Type B pancreatic cell (in vitro differentiated cells): ENCODE results near the gene SHD. TPM values are rescaled to one million over a fixed set of nuclear protein-coding genes. Genes with fewer than 3 reads are reported as not detected.
"Not testable (repeated sequence)": the region's sequence is repeated elsewhere in the genome, so short reads cannot be mapped to it uniquely, and the experiment has no call there.

ENCODE experiments used
- DNase-seq: peaks from one replicate; pipeline ENCODE4 v3.0.0; 2021; ENCODE audit warnings: mixed read lengths; ENCODE audit not compliant: unreplicated experiment; ENCODE audit errors: extremely low spot score
- H3K27ac Mint-ChIP-seq: 2 replicates; pipeline ENCODE4 v1.8.0; 2021; ENCODE audit warnings: mild to moderate bottlenecking, mixed read lengths
- H3K27me3 Mint-ChIP-seq: 2 replicates; pipeline ENCODE4 v1.8.0; 2021; ENCODE audit warnings: mixed read lengths
- H3K36me3 Mint-ChIP-seq: 2 replicates; pipeline ENCODE4 v1.8.0; 2021; ENCODE audit warnings: mixed read lengths
- H3K4me1 Mint-ChIP-seq: one replicate; pipeline ENCODE4 v1.8.0; 2021; ENCODE audit warnings: mixed read lengths; ENCODE audit not compliant: unreplicated experiment
- H3K4me3 Mint-ChIP-seq: 2 replicates; pipeline ENCODE4 v1.8.0; 2021; ENCODE audit warnings: mild to moderate bottlenecking, mixed read lengths
- H3K9me3 Mint-ChIP-seq: 2 replicates; pipeline ENCODE4 v1.8.0; 2021; ENCODE audit warnings: mixed read lengths
- total RNA-seq: library from RNA; stranded (reverse); gene quantifications from 2 replicates; pipeline ENCODE4 v1.2.1, GENCODE V29; 2021; ENCODE audit warnings: low replicate concordance
- TF ChIP-seq, protein P1 (sequence below): fragments of 200-600 bp; sonication (generic); conservative IDR thresholded peaks from 2 replicates; pipeline ENCODE4 v1.5.0; 2021; ENCODE audit warnings: antibody characterized with exemption, mild to moderate bottlenecking

SHD gene
- total RNA-seq, 1 donor from 2014 or later: 6.1 TPM

DNA sequence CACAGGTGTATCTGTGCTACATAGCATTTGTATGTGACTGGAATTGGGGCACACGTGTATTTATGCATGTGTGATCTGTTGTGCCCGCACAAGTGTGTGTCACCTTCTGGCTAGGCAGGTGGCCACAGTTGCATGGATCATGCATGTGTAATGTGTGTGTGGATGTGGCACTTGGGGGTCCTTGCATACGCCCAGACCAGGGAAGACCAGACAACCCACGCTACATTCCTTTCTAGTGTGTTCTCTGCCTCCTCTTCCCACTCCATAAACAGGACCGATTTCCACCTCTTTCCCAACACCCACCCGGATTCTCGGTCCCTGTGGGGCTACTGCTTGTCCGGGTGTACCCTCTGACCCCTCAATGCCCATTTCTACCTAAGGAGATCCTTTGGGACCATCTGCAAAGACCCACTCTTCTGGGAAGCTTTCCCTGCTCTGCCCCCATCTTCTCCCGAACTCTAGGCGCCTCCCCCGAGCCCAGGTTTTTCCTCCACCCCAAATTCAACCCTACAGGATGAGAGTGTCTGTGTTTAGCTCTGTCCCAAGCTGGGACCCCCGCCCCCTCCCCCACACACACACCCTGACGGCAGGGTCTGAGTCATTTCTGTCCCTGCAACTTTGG is 47.3 kb downstream of the SHD start:
- H3K9me3 Mint-ChIP-seq: no peaks in the 10 kb centered on the region
- TF ChIP-seq, protein P1, sequence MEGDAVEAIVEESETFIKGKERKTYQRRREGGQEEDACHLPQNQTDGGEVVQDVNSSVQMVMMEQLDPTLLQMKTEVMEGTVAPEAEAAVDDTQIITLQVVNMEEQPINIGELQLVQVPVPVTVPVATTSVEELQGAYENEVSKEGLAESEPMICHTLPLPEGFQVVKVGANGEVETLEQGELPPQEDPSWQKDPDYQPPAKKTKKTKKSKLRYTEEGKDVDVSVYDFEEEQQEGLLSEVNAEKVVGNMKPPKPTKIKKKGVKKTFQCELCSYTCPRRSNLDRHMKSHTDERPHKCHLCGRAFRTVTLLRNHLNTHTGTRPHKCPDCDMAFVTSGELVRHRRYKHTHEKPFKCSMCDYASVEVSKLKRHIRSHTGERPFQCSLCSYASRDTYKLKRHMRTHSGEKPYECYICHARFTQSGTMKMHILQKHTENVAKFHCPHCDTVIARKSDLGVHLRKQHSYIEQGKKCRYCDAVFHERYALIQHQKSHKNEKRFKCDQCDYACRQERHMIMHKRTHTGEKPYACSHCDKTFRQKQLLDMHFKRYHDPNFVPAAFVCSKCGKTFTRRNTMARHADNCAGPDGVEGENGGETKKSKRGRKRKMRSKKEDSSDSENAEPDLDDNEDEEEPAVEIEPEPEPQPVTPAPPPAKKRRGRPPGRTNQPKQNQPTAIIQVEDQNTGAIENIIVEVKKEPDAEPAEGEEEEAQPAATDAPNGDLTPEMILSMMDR: no peak
- no peak overlapping the region for H3K27ac Mint-ChIP-seq
- H3K36me3 Mint-ChIP-seq: no peaks in the 10 kb centered on the region
- H3K4me1 Mint-ChIP-seq: no peaks in the 10 kb centered on the region
- H3K4me3 Mint-ChIP-seq: peak overlapping the region; percentile 71
- no peak for DNase-seq
- peaks cover 4% of the 10 kb centered on the region for H3K27me3 Mint-ChIP-seq

- Mint-ChIP-seq H3K4me3 (peak overlapping the region; percentile 85), H3K36me3 (no peaks in the 10 kb centered on the region), H3K9me3 (no peaks in the 10 kb centered on the region), H3K4me1 (no peaks in the 10 kb centered on the region), H3K27ac (no peak overlapping the region), H3K27me3 (peaks cover 4% of the 10 kb centered on the region)
- DNase-seq: no peak
- TF ChIP-seq, protein P1: no peak
Measured at GRCh38 chr19:4326837-4327251, 47.8 kb downstream of the SHD start.

DNA sequence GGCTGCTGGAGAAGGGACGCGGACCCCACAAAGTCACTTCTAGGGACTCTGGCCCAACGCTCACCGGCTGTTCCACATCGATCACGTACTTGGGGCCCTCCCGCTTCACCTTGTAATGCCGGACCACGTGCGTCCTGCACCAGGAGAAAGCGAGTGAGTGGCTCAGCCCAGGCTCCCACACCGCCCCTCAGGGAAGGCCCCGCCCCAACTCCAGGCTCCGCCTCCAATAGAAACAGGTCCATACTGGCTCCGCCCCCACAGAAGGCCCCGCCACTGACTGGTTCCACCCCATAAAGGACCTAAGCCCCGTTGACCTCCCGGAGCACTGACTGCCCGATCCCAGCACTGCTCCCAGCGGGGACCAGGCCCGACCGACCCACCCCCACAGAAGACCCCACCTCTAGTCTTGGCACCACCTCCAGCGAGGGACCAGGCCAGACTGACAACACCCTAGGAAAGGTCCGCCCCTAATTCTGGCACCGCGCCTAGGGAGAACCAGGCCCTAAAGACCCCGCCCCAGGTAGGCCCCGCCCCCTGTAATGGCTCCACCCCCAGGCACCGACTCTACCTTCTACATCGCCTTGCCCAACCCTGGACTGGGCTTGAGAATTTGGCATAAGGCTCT is 48.3 kb downstream of the SHD start:
- TF ChIP-seq, protein P1: no peak
- Mint-ChIP-seq H3K27me3 (peaks cover 4% of the 10 kb centered on the region), H3K27ac (peak overlapping the region; percentile 83), H3K4me1 (no peaks in the 10 kb centered on the region), H3K36me3 (no peaks in the 10 kb centered on the region), H3K9me3 (no peaks in the 10 kb centered on the region), H3K4me3 (peak overlapping the region; percentile 85)
- peak; percentile 84 for DNase-seq

DNA sequence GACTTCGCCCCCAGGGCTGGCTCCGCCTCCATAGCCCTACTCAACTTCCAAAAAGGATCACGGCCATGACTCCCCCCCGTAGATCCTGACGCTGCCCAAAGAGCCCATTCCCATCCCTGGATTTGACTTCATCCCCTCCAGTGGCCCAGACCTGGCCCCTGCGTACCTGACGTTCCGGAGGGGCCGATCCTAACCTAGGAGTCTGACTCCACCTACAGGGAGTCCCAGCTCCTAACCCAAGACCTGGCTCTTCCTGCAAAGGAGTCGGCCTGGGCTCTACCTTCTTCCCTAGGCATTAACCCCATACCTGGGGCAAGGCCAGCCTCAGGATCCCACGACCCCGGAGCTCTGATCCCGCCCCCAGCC is 48.8 kb downstream of the SHD start:
- peak overlapping the region; percentile 85 for H3K4me3 Mint-ChIP-seq
- peaks cover 4% of the 10 kb centered on the region for H3K27me3 Mint-ChIP-seq
- no peaks in the 10 kb centered on the region for H3K36me3 Mint-ChIP-seq
- no peaks in the 10 kb centered on the region for H3K9me3 Mint-ChIP-seq
- peak overlapping the region; percentile 83 for H3K27ac Mint-ChIP-seq
- H3K4me1 Mint-ChIP-seq: no peaks in the 10 kb centered on the region
- TF ChIP-seq, protein P1: no peak
- DNase-seq: no peak

GRCh38 chr19:4328243-4328990 is 49.4 kb downstream of the SHD start:
- H3K4me3 Mint-ChIP-seq: peak overlapping the region; percentile 85
- no peaks in the 10 kb centered on the region for H3K4me1 Mint-ChIP-seq
- peak overlapping the region; percentile 83 for H3K27ac Mint-ChIP-seq
- TF ChIP-seq, protein P1: no peak
- DNase-seq: peak; percentile 98
- H3K36me3 Mint-ChIP-seq: no peaks in the 10 kb centered on the region
- H3K9me3 Mint-ChIP-seq: no peaks in the 10 kb centered on the region
- H3K27me3 Mint-ChIP-seq: peaks cover 4% of the 10 kb centered on the region

- H3K27ac Mint-ChIP-seq, H3K9me3 Mint-ChIP-seq, DNase-seq, H3K4me1 Mint-ChIP-seq, H3K36me3 Mint-ChIP-seq, H3K27me3 Mint-ChIP-seq: not testable (repeated sequence)
- peak overlapping the region; percentile 85 for H3K4me3 Mint-ChIP-seq
Measured at GRCh38 chr19:4328991-4329681, 50.1 kb downstream of the SHD start.
